ENCODE data around the gene ZSWIM8. TPM values are rescaled to one million over a fixed set of nuclear protein-coding genes. Genes with fewer than 3 reads are reported as not detected.
"Not testable (repeated sequence)": the region's sequence is repeated elsewhere in the genome, so short reads cannot be mapped to it uniquely, and the experiment has no call there.

The ZSWIM8 gene
- total RNA-seq, 1 donor from 2014 or later, result 66.4 TPM

DNA sequence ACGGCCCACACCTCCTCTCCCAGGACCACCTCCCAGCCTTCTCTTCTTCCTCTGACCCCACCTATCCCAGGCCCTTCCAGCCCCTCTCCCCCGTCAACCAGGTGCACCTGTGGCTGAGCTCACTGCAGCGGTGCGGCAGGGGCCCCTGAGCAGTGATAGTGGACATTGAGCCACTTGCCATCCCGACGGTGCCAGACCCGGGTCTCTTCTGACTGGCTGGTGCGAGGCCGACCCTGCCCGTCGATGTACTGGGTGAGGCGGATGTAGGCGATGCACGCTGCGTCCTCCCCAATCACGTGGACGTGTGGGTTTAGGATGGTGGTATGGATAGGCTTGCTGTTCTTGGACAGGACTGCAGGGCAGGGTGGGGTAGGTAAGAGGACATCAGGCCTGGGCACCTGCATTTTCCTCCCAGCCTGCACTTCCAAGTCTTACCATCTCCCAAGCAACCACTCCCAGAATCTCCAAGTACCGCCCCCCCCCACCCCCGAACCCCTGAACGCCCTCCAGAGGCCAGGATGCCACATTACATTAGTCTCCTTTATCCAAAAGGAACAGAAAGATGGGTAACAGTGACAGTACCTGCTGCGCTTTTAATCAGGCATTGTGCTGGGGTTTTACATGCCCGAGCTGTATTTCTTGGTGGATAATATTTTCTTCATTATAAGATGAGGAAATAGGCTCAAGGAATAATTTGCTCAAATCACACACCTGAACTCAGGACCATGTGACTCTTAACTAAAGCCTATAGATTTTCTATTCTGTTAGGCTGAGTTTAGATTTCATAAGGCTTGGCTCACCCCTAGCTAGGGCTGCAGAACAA is 29.7 kb downstream of the ZSWIM8 start:
- peak; percentile 43 for DNase-seq

DNA sequence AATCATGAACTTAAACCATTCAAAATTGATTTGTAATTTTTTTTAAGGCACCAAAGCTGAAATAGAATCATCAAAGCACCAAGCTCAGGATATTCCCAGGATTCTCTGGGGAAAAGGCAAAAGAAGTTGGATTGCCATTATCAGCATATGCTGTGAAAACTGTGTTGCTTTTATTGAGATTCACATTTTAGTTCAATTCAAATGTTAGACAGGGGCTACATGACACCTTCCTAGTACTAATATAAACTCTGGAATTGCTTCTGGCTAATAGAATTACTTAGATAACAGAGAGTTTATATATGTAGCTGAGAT is 30.3 kb downstream of the ZSWIM8 start:
- DNase-seq, result no peak

DNA sequence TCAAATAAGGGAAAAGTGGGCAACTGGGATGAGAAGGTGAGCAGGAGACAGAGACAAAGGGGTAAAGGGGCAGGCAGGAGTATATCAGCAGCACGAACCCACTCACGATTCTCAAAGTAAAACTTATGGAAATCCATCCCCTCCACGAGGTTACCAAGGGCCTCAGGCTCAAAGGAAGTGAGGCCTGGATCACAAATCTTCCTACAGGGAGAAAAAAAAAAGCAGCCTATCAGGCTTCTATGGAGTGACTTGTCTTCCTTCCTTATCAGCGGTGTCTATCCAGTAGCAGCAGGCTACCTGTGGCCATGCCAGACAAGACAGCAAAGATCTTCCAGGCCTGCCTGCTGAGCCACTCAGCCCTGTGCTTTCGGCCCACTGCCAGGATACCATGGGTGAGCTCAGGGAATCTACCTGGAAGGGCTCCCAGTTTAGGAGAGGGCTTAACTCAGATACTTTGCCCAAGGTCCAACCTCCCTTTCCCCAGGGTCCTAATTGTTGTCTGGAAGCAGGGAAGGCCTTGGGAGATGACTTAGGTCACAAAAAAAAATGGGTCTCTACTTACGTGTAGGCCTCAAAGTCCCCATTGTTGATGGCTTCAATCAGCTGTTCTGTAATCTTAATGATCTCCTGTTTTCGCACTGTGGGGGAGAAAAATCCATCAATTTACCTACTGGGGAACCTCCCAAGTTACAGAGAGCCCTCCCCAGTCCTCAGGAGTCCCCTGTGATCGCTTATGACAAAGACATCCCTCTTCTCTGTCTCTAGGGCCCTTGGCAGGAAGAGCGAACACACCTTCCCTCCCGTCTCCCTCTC is 31.7 kb downstream of the ZSWIM8 start:
- DNase-seq, result no peak

- no peak for DNase-seq
Observed at GRCh38 chr10:73817826-73818225, 32.4 kb downstream of the ZSWIM8 start.

DNA sequence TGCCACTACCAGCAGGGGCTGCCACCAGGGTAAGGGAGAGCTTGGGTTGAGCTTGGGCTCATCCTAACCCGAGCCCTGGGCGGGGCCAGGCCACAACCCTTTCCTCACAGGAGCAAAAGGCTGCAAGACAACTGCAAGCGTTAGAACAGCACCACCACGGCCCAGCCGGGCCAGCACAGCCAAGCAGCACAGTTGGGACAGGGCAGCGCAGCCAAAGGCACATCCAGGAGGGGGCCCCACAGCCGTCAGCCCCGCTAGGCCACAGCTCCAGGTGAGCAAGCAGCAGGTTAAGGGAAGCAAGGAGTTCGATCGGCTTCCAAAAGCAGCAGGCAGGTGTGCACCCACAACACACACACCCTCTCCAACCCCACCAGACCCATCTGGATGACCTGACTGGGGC is 33.0 kb downstream of the ZSWIM8 start:
- DNase-seq, result no peak

- no peak for DNase-seq
Observed at GRCh38 chr10:73819081-73819480, 33.7 kb downstream of the ZSWIM8 start.

GRCh38 chr10:73819513-73820093 is 34.2 kb downstream of the ZSWIM8 start:
- peak; percentile 78 for DNase-seq

GRCh38 chr10:73823391-73823790 is 38.0 kb downstream of the ZSWIM8 start:
- no peak for DNase-seq

DNA sequence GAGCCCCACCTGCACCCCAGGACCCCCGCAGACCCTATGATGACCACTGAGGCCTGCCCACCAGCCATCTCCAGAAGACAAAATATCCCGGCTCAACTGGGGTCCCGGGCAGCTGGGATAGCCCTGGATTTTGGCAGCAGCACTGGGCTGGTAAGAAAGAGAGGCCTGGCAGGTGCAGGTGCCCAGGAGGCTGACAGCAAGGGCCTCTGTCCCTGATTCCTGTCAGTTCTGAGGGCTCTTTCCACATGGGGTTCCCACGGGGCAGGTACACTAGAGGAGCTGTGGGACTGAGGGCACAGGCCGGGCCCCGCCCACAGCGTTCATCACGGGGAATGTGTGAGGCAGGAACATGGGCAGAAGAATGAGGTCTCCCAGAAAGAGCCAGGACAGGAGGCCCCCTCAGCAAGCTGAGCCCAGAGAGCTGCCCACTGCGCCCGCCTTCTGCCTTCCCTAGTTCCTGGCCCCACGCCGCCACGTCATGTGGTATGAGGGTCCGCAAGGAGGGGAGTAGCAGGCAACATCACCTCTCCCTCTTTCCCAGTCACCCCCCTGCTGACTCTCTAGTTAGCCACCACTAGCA is 38.8 kb downstream of the ZSWIM8 start:
- DNase-seq, result no peak

DNA sequence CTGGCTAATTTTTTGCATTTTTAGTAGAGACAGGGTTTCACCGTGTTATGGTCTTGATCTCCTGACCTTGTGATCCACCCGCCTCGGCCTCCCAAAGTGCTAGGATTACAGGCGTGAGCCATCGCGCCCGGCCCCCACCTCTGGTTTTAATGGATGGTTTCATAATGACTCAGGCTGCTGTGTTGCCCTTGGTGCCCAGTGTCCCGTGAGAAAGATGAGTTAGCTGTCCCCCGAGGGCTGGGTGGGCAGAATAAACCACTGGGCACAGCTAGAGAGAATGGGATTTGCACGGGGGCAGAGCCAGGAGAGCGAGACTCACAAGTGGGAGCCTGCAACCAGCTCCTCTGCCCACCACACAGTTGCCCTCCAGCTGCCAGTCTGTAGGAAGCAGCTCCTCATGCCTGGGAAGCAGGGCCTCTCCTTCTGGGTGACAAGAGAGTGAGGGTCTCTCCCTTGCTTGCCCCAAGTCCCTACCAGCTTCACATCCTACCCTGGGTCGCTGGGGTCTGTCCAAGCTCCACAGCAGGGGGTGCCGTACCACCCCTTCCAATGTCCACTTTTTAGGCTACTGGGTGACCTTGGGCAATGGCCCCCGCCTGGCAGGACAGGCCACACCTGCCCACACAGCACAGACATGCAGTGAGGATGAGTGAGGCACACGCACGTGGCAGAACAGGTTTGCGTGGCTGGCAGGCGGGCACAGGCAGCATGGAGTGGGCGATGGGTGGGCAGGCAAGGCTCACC is 42.1 kb downstream of the ZSWIM8 start:
- DNase-seq, result no peak

- DNase-seq, result no peak
Observed at GRCh38 chr10:73828161-73828560, 42.8 kb downstream of the ZSWIM8 start.

DNA sequence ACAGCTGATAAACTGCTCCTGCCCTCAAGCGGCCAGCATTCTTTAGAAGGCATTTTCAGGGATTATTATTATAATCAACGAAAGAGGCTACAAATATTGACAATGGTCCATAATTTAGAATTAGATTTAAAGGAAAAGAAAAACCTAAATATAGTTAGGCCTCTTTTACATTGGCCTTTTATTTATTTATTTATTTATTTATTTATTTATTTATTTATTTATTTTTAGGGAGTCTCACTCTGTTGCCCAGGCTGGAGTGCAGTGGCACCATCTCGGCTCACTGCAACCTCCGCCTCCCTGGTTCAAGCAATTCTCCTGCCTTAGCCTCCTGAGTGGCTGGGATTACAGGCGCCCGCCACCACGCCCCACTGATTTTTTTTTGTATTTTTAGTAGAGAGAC is 43.7 kb downstream of the ZSWIM8 start:
- not testable (repeated sequence) for DNase-seq

DNA sequence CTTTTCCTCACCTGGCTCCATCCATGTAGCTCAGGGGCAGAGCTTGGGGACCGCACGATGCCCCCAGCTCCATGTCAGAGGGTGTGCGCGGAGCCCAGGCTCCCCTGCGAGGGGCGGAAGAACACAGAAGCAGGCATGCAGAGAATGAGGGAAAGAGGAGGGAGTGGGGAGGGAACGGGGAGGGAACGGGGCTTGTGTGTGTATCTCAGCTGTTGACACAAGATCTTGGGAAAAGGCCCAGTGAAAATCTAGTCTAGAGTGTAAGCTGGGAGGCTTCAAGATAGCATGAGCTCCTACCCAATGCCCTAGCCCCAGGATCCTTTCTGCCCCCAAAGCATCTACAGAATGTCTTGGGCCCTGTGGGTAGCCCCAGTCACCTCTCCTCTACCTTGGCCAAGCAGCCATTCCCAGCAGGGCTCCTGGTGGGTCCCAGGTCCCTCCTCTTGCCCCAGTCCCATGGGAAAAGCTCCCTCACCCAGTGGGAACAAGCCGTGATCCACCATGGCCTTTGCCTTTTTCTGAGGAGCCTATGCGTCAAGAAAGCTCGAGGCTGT is 51.1 kb downstream of the ZSWIM8 start:
- no peak for DNase-seq

DNA sequence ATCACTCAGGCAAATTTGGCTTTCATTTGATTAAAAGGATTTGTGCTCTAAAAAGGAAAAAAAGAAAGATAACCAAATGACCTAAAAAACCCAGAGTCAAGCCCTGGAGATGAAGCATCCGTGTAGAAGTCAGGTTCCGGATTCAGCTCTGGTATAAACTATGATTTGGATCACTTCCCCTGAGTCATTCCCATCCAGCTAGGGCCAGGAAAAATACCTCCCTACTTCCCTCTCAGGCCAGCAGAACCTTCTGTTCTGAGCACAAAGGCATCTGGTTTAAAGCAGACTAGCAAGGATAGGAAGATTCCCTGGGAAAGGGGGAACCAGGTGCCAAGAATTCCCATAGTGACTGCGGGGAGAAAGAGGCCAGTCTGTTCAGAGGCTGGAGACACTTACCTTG is 51.7 kb downstream of the ZSWIM8 start:
- DNase-seq, result peak; percentile 84

DNA sequence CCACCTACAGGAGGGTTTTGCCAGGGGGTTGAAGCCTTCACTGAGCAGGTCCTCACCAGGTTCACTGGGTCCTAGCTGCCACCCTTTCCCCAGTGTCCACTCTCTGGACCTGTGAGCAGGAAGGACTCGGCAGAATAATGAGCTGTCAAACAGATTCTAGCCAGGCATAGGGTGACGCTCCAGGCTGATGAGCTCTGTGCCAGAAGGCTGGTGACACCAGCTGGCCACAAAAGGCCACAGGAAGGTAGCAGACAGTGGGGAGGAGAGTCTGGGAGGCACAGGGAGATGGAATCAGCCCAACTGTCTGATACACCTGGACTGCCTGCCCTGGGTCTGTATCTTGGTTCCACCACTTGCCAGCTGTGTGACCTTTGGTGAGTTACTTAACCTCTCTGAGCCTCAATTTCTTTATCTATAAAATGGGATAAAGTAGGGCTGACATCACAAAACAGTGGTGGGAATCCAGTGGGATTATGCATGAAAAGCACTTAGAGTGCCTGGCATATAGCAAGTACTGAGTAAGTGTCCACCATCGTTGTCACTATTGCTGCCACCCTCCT is 52.7 kb downstream of the ZSWIM8 start:
- DNase-seq, result no peak

DNA sequence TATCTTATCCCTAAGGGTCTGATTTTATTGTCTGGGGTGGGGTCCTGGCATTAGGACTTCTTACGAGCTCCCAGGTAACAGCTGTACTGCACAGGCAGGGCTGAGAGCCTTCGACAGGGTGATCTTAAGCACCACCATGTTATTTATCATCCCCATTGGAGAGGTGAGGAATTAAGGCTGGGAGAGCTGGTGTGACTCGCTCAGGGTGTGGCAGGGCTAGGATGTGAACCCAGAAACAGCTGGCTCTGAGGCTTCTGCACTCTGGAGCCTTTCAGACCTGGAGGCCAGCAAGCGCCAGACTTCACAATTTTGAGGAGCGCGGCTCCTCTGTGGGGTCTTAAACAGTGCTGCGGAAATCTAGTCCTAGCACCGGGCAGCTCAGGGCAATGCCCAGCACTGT is 53.4 kb downstream of the ZSWIM8 start:
- no peak for DNase-seq

DNA sequence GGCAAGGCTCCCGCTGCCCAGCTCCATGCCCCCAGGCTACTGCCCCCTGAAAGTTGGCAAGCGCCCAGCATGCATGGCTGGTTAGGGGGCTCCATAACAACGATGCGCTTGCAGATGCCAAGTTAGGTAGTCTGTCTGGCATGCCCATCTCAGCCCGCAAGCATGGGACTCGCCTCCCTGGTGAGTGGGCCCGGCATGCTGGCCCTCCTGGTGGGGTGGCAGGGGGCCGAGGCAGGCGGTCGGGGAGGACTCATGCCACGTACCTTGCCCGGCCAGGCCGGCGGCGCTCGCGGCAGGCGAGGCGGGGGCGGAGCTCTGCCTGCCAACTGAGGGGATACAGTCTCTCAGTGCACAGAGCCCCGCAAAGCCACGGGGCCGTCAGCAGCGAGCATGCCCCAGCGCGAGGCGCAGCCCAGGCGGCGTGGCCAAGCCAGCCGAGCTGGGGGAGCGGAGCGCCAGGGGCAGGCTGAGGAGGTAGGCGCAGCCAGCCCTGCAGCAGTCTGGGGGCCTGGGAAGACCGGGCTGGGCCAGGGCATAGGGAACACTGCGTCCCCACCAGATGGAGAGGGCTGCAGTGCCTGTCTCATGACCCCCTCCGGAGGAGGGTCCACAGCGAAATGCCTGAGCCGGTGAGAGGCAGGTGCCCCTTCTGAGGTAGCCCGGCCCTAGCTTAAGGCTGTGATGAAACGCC is 54.0 kb downstream of the ZSWIM8 start:
- DNase-seq, result no peak

DNA sequence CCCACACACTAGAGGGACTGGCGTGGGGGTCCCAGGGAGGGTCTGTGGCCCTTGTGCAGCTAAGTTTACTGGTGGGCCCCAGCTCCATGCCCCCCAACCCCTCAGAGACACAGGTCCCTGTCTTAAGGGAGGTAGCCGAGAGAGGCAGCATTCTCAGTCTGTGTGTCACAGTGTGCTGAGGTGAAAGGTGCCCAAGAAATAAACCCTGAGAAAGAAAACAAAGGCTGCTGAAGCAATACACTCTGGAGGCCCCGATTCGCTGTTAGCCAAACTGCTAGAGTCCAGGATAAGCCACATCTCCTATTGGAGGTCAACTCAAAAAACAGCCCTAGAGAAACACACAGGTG is 54.6 kb downstream of the ZSWIM8 start:
- no peak for DNase-seq

- peak; percentile 27 for DNase-seq
Observed at GRCh38 chr10:73840403-73841060, 55.1 kb downstream of the ZSWIM8 start.

- no peak for DNase-seq
Observed at GRCh38 chr10:73841061-73841421, 55.6 kb downstream of the ZSWIM8 start.
